Thyroid gland (tissue), 4 donors: ENCODE results near the gene KIAA1210. TPM values are rescaled to one million over a fixed set of nuclear protein-coding genes. Genes with fewer than 3 reads are reported as not detected.

Experiments
- DNase-seq, 2 donors: peaks; one replicate each; pipeline ENCODE4 v3.0.0-alpha.2; 2019
- H3K27ac ChIP-seq, 3 donors: fragments of 200-600 bp; sonication (generic); 1 replicate in 2 of 3; 2 replicates in 1 of 3; pipeline ENCODE4 v1.5.1; 2016 to 2019; ENCODE audit warnings: mild to moderate bottlenecking in 1 of 3, moderate library complexity in 1 of 3
- H3K27me3 ChIP-seq: fragments of 200-600 bp; sonication (generic); one replicate; pipeline ENCODE4 v1.5.1; 2019
- H3K36me3 ChIP-seq, 2 donors: fragments of 200-600 bp; sonication (generic); one replicate each; pipeline ENCODE4 v1.5.1; 2016 to 2019
- H3K4me1 ChIP-seq, 2 donors: fragments of 200-600 bp; sonication (generic); one replicate each; pipeline ENCODE4 v1.5.1; 2017 to 2019
- H3K4me3 ChIP-seq, 3 donors: fragments of 200-600 bp; sonication (generic); replicated peaks in 1 of 3; 1 replicate in 2 of 3; 2 replicates in 1 of 3; pipeline ENCODE4 v1.5.1; 2016; ENCODE audit warnings: mild to moderate bottlenecking in 1 of 3
- H3K9me3 ChIP-seq: fragments of 200-600 bp; sonication (generic); one replicate; pipeline ENCODE4 v1.5.1; 2017
- CTCF ChIP-seq, 6 experiments: fragments of 200-600 bp in 3 of 6; fragments of 450-650 bp in 3 of 6; sonication (generic) in 3 of 6; IDR thresholded peaks; one replicate each; pipeline ENCODE4 v1.5.1; 2016 to 2019; ENCODE audit warnings: antibody characterized with exemption in 6 of 6, mild to moderate bottlenecking in 2 of 6, inconsistent platforms in 1 of 6, moderate library complexity in 1 of 6
- POLR2A ChIP-seq, 2 donors: fragments of 450-650 bp; IDR thresholded peaks; one replicate each; pipeline ENCODE4 v1.6.1; 2017; ENCODE audit warnings: antibody characterized with exemption in 2 of 2, mild to moderate bottlenecking in 2 of 2, moderate library complexity in 1 of 2
- WGBS, 2 donors: methylation state at CpG; one replicate each; pipeline ENCODE4 v1.1.5; 2017; 5-methylcytosine and 5-hydroxymethylcytosine counted together
- intact Hi-C: fragments of 100-400 bp; cut with DNase I; formaldehyde crosslinking; loops from one replicate; pipeline ENCODE4 v1.15.1; 2023
- total RNA-seq, 4 donors: library from RNA; depleted of rRNA; stranded (reverse); fragments of >200 nt; gene quantifications; one replicate each; pipeline ENCODE4 v1.2.3, GENCODE V29; 2016

KIAA1210 gene
- total RNA-seq, 4 donors from 2014 or later, result 0.08 to 0.94 (median 0.33) TPM; not detected in 1

- DNase-seq, result no peak
- H3K4me1 ChIP-seq, result peaks cover 0 to 8% of the 10 kb centered on the region in 2 donors
- no peaks in the 10 kb centered on the region for H3K36me3 ChIP-seq
- H3K4me3 ChIP-seq, result no peak overlapping the region
- no peak for TF ChIP-seq POLR2A (IDR thresholded peaks at IDR 0.05)
- TF ChIP-seq CTCF (IDR thresholded peaks at IDR 0.05), result no peak
- no peak overlapping the region for H3K27ac ChIP-seq
- H3K27me3 ChIP-seq, result no peaks in the 10 kb centered on the region
- H3K9me3 ChIP-seq, result no peaks in the 10 kb centered on the region
- intact Hi-C loops, result no loop called here
- 86 to 100% methylated on average over 1 of the region's 1 CpG for WGBS, 2 donors
These were observed 84.6 kb downstream of the KIAA1210 start for GRCh38 chrX:119042996-119043395.

GRCh38 chrX:119042040-119042439 is 85.6 kb downstream of the KIAA1210 start:
- no peaks in the 10 kb centered on the region for H3K9me3 ChIP-seq
- 96 to 98% methylated on average over 3 of the region's 3 CpGs for WGBS, 2 donors
- no peaks in the 10 kb centered on the region for H3K36me3 ChIP-seq
- H3K4me3 ChIP-seq, result no peak overlapping the region
- no peak for TF ChIP-seq CTCF (IDR thresholded peaks at IDR 0.05)
- TF ChIP-seq POLR2A (IDR thresholded peaks at IDR 0.05), result no peak
- no peak overlapping the region for H3K27ac ChIP-seq
- H3K27me3 ChIP-seq, result no peaks in the 10 kb centered on the region
- no peak for DNase-seq
- H3K4me1 ChIP-seq, result peaks cover 0 to 8% of the 10 kb centered on the region in 2 donors
- intact Hi-C loops, result no loop called here

- Histone ChIP-seq H3K4me3 (no peak overlapping the region), H3K4me1 (peaks cover 0 to 8% of the 10 kb centered on the region in 2 donors), H3K27ac (no peak overlapping the region), H3K27me3 (no peaks in the 10 kb centered on the region), H3K36me3 (no peaks in the 10 kb centered on the region), H3K9me3 (no peaks in the 10 kb centered on the region)
- TF ChIP-seq POLR2A (IDR thresholded peaks at IDR 0.05) (no peak), CTCF (IDR thresholded peaks at IDR 0.05) (no peak)
- whole genome bisulfite sequencing, 2 donors, result 59 to 76% methylated on average over 3 to 4 of the region's 4 CpGs
- intact Hi-C loops, result no loop called here
- DNase-seq, result peak; percentile 3 to 6
These were observed 86.4 kb downstream of the KIAA1210 start for GRCh38 chrX:119041175-119041574.

- Histone ChIP-seq H3K36me3 (no peaks in the 10 kb centered on the region), H3K9me3 (no peaks in the 10 kb centered on the region), H3K27ac (no peak overlapping the region), H3K4me1 (peaks cover 0 to 8% of the 10 kb centered on the region in 2 donors), H3K27me3 (no peaks in the 10 kb centered on the region), H3K4me3 (no peak overlapping the region)
- TF ChIP-seq POLR2A (IDR thresholded peaks at IDR 0.05) (no peak), CTCF (IDR thresholded peaks at IDR 0.05) (no peak)
- intact Hi-C loops, result no loop called here
- 51 to 65% methylated on average over 6 of the region's 6 CpGs for WGBS, 2 donors
- DNase-seq, result no peak
These were observed 87.2 kb downstream of the KIAA1210 start for GRCh38 chrX:119040432-119040831.

GRCh38 chrX:119036107-119037029 is 91.2 kb downstream of the KIAA1210 start:
- DNase-seq, result no peak
- H3K4me3 ChIP-seq, result no peak overlapping the region
- no peaks in the 10 kb centered on the region for H3K27me3 ChIP-seq
- H3K27ac ChIP-seq, result no peak overlapping the region
- intact Hi-C loops, result no loop called here
- H3K4me1 ChIP-seq, result peaks cover 0 to 8% of the 10 kb centered on the region in 2 donors
- no peaks in the 10 kb centered on the region for H3K36me3 ChIP-seq
- H3K9me3 ChIP-seq, result no peaks in the 10 kb centered on the region
- TF ChIP-seq CTCF (IDR thresholded peaks at IDR 0.05) (no peak), POLR2A (IDR thresholded peaks at IDR 0.05) (no peak)
- 76 to 93% methylated on average over 2 to 4 of the region's 4 CpGs for WGBS, 2 donors
